Measurements from ENCODE around the gene PHB1. TPM values are rescaled to one million over a fixed set of nuclear protein-coding genes. Genes with fewer than 3 reads are reported as not detected.

Gene PHB1
- total RNA-seq, 1 experiment from 2014 or later = 325 TPM

DNA sequence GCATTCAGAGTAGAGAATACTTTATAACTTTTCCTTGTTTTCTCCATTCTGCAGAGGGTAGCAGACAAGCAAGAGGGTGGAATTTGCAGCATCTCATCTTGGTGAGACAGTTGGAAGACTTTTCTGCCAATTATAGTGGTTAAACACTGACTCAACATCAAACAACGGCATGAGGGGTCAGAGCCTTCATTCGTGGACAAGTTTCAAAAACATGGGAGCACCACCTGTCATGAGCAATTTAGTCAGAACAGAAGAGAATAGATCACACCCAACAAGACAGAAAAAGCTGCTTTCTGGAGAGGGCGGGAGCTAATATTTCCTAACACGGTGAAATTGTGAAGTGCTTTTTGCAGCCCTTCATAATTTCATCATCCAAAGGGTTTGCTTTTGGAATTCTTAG lies 34.8 kb downstream of the PHB1 start:
- Histone ChIP-seq H3K14ac (ENCODE audit: insufficient read depth, low read length) (no peak overlapping the region), H3K4me2 (ENCODE audit: insufficient read depth, insufficient read length, low read length) (no peak overlapping the region), H3K9me3 (ENCODE audit: control insufficient read depth, low read depth, low read length) (no peaks in the 10 kb centered on the region), H3K27me3 (ENCODE audit: insufficient read depth, low read length) (no peaks in the 10 kb centered on the region), H3K23ac (ENCODE audit: insufficient read length, low read depth, low read length) (no peak overlapping the region), H3K27ac (ENCODE audit: insufficient read length, low read depth, low read length) (no peak overlapping the region), H2AK5ac (ENCODE audit: insufficient read length, low read length) (no peak overlapping the region), H3K9ac (ENCODE audit: extremely low read depth, insufficient read length, low read length) (no peak overlapping the region), H3K79me1 (ENCODE audit: insufficient read depth, low read depth, low read length, poor library complexity, severe bottlenecking) (no peaks in the 10 kb centered on the region), H2BK20ac (ENCODE audit: low read depth, low read length, poor library complexity, severe bottlenecking) (no peak overlapping the region), H3K4me1 (ENCODE audit: insufficient read depth, low read length) (peaks cover 5% of the 10 kb centered on the region), H4K91ac (ENCODE audit: insufficient read length, low read depth, low read length) (no peak overlapping the region), H2BK15ac (ENCODE audit: low read depth, low read length) (no peak overlapping the region), H4K20me1 (ENCODE audit: control insufficient read depth, insufficient read depth, insufficient read length) (no peaks in the 10 kb centered on the region), H2BK5ac (ENCODE audit: insufficient read length, low read length) (no peak overlapping the region), H3K18ac (ENCODE audit: insufficient read length, low read depth, low read length) (no peak overlapping the region), H3K79me2 (ENCODE audit: insufficient read depth, low read length) (no peaks in the 10 kb centered on the region), H4K5ac (ENCODE audit: insufficient read length, low read depth, low read length) (no peak overlapping the region), H3K23me2 (ENCODE audit: insufficient read length, low read depth, low read length, poor library complexity, severe bottlenecking) (no peaks in the 10 kb centered on the region), H3K4ac (ENCODE audit: low read depth, low read length) (no peak overlapping the region), H2BK120ac (ENCODE audit: low read depth, low read length, poor library complexity, severe bottlenecking) (no peak overlapping the region), H2AFZ (ENCODE audit: low read length) (no peak overlapping the region), H3T11ph (ENCODE audit: low read length) (no peak overlapping the region), H4K8ac (replicated peaks; ENCODE audit: insufficient read length, low read depth, low read length) (no peak overlapping the region), H3K56ac (ENCODE audit: insufficient read length, low read depth, low read length) (no peak overlapping the region), H2BK12ac (ENCODE audit: insufficient read length, low read depth, low read length) (no peak overlapping the region)
- no CpG with 5 or more reads among the region's 4 CpGs for WGBS (ENCODE audit: extremely low coverage, insufficient read length, low lambda C conversion rate)
- Mint-ChIP-seq H3K27me3 (ENCODE audit: low read depth) (peaks cover 3% of the 10 kb centered on the region), H3K9me3 (no peaks in the 10 kb centered on the region), H3K36me3 (ENCODE audit: insufficient read depth in 1 of 3, low read depth in 3 of 3) (no peaks in the 10 kb centered on the region), H3K27ac (no peak overlapping the region), H3K4me1 (peaks cover 11% of the 10 kb centered on the region in 2 experiments), H3K4me3 (no peak overlapping the region)
- DNase-seq = no peak
- TF ChIP-seq CTCF (conservative IDR thresholded peaks at IDR 0.05) = no peak

Data from H9 (cell line).